GM12872 (cell line): Measurements from ENCODE around the gene SKAP2.

Experiments used
- CTCF ChIP-seq: IDR thresholded peaks from 3 replicates; pipeline ENCODE4 v1.5.1; 2011; ENCODE audit warnings: low read depth, mild to moderate bottlenecking, low read length, moderate library complexity; ENCODE audit not compliant: insufficient read depth

The SKAP2 gene

GRCh38 chr7:26743205-26743604 lies 121.2 kb downstream of the SKAP2 start:
- no peak for TF ChIP-seq CTCF

GRCh38 chr7:26735976-26736600 lies 128.3 kb downstream of the SKAP2 start:
- TF ChIP-seq CTCF, result no peak

GRCh38 chr7:26729150-26729775 lies 135.1 kb downstream of the SKAP2 start:
- no peak for TF ChIP-seq CTCF

GRCh38 chr7:26726051-26726450 lies 138.3 kb downstream of the SKAP2 start:
- no peak for TF ChIP-seq CTCF

GRCh38 chr7:26724795-26725194 lies 139.6 kb downstream of the SKAP2 start:
- TF ChIP-seq CTCF, result no peak

- no peak for TF ChIP-seq CTCF
Observed at GRCh38 chr7:26723129-26723528, 141.3 kb downstream of the SKAP2 start.

- no peak for TF ChIP-seq CTCF
Observed at GRCh38 chr7:26721450-26721849, 142.9 kb downstream of the SKAP2 start.

- TF ChIP-seq CTCF, result no peak
Observed at GRCh38 chr7:26718063-26718462, 146.3 kb downstream of the SKAP2 start.
